Neural progenitor cell (in vitro differentiated cells): ENCODE results near the gene RHBDL3.

Experiments
- EZH2 ChIP-seq: fragments of 200-600 bp; sonication (generic); IDR thresholded peaks from 2 replicates; pipeline ENCODE4 v1.6.1; 2017; ENCODE audit warnings: antibody characterized with exemption, mild to moderate bottlenecking, moderate library complexity
- EZH2phosphoT487 ChIP-seq: fragments of 200-600 bp; sonication (generic); IDR thresholded peaks from 2 replicates; pipeline ENCODE4 v1.6.1; 2017; ENCODE audit warnings: antibody characterized with exemption
- TF ChIP-seq, protein P1 (sequence below): fragments of 200-600 bp; sonication (generic); IDR thresholded peaks from 2 replicates; pipeline ENCODE4 v1.5.1; 2017; ENCODE audit warnings: antibody characterized with exemption, mild to moderate bottlenecking

DNA sequence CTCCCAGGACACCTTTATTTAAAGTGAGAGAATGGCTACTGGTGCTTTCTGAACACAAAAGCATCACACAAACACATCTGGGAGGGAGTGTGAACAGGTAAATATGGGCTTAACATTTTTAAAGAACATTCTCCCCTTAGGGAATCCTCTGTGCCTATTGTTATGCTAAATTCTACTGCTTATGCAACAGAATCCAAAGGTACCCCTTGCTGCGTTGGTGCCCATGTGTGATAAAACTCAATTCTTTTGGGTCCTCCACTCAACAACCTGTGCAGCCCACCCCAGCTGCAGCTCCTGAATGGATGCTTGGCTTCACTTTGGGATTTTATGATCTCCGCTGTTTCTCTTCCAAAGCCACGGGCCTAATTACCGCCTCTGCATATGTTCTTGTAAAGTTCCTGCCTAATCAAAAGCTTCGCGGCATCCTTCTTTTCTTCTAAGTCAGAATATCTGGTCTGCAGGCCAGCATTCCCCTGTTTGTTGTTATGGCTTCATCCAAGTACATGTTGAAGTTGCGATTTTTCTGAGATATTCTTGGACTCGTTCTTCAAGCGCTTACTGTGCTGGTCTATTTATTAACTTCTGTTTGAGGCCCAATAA, 23.9 kb downstream of the RHBDL3 start:
- TF ChIP-seq, protein P1, sequence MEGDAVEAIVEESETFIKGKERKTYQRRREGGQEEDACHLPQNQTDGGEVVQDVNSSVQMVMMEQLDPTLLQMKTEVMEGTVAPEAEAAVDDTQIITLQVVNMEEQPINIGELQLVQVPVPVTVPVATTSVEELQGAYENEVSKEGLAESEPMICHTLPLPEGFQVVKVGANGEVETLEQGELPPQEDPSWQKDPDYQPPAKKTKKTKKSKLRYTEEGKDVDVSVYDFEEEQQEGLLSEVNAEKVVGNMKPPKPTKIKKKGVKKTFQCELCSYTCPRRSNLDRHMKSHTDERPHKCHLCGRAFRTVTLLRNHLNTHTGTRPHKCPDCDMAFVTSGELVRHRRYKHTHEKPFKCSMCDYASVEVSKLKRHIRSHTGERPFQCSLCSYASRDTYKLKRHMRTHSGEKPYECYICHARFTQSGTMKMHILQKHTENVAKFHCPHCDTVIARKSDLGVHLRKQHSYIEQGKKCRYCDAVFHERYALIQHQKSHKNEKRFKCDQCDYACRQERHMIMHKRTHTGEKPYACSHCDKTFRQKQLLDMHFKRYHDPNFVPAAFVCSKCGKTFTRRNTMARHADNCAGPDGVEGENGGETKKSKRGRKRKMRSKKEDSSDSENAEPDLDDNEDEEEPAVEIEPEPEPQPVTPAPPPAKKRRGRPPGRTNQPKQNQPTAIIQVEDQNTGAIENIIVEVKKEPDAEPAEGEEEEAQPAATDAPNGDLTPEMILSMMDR, result no peak
- TF ChIP-seq EZH2, result no peak
- TF ChIP-seq EZH2phosphoT487, result no peak
